Kidney epithelial cell (primary cell): ENCODE measurements around the gene PAN2. TPM values are rescaled to one million over a fixed set of nuclear protein-coding genes. Genes with fewer than 3 reads are reported as not detected.
A peak's percentile ranks its signal among the peaks of the same experiment; 100 is the strongest.
"Not testable (repeated sequence)": the region's sequence is repeated elsewhere in the genome, so short reads cannot be mapped to it uniquely, and the experiment has no call there.

Experiments used
- DNase-seq: peaks from one replicate; pipeline ENCODE4 v3.0.0-alpha.2; 2010; ENCODE audit warnings: low read depth
- H3K27me3 ChIP-seq: 2 replicates; pipeline ENCODE4 v1.6.0; 2011; ENCODE audit warnings: low read length; ENCODE audit not compliant: control insufficient read depth, insufficient read depth
- H3K36me3 ChIP-seq: 2 replicates; pipeline ENCODE4 v1.5.1; 2011; ENCODE audit warnings: low read length; ENCODE audit not compliant: control insufficient read depth, insufficient read depth
- H3K4me3 ChIP-seq: 2 replicates; pipeline ENCODE4 v1.5.1; 2011; ENCODE audit warnings: low read depth, mild to moderate bottlenecking, control low read depth, low read length
- CTCF ChIP-seq: IDR thresholded peaks from 2 replicates; pipeline ENCODE4 v1.5.1; 2011; ENCODE audit warnings: mild to moderate bottlenecking, moderate library complexity, low read length, control low read depth, inconsistent platforms; ENCODE audit not compliant: insufficient read depth, poor library complexity, severe bottlenecking
- total RNA-seq: library from RNA; depleted of rRNA; stranded (reverse); fragments of >200 nt; gene quantifications from 2 replicates; pipeline ENCODE4 v1.2.3, GENCODE V29; 2015

PAN2 gene
- total RNA-seq, 1 donor from 2014 or later = 21.6 TPM

- Histone ChIP-seq H3K4me3 (no peak overlapping the region), H3K36me3 (peaks cover 1% of the 10 kb centered on the region), H3K27me3 (no peaks in the 10 kb centered on the region)
- no peak for TF ChIP-seq CTCF
- DNase-seq = no peak
Measured at GRCh38 chr12:56274299-56274698, 59.5 kb downstream of the PAN2 start.

- not testable (repeated sequence) for H3K4me3 ChIP-seq, DNase-seq, H3K36me3 ChIP-seq, H3K27me3 ChIP-seq
Measured at GRCh38 chr12:56272468-56272867, 61.3 kb downstream of the PAN2 start.

- Histone ChIP-seq H3K36me3 (peaks cover 1% of the 10 kb centered on the region), H3K27me3 (no peaks in the 10 kb centered on the region), H3K4me3 (no peak overlapping the region)
- peak; percentile 55 for TF ChIP-seq CTCF
- no peak for DNase-seq
Measured at GRCh38 chr12:56271031-56271430, 62.8 kb downstream of the PAN2 start.

GRCh38 chr12:56267443-56268071 is 66.2 kb downstream of the PAN2 start:
- Histone ChIP-seq H3K27me3 (no peaks in the 10 kb centered on the region), H3K36me3 (no peaks in the 10 kb centered on the region), H3K4me3 (peak overlapping the region; percentile 67)
- DNase-seq = no peak
- no peak for TF ChIP-seq CTCF

GRCh38 chr12:56266693-56267442 is 66.9 kb downstream of the PAN2 start, which contains the start of gene COQ10A:
Gene COQ10A (plus strand): TSS chr12:56266942. CDS start chr12:56267119, 177 bp downstream.
- DNase-seq = peak; percentile 53
- Histone ChIP-seq H3K36me3 (no peaks in the 10 kb centered on the region), H3K27me3 (no peaks in the 10 kb centered on the region), H3K4me3 (peak within 1 kb of the TSS; percentile 67)
- TF ChIP-seq CTCF = peak; percentile 80

Other genes starting within 250 kb of the PAN2 start
- gene PA2G4, start 229.4 kb downstream of the PAN2 start, total RNA-seq = 149 and 179 TPM in 2 replicates
- 2,735 and 3,237 TPM in 2 replicates for gene RPL41, start 217.4 kb downstream of the PAN2 start, total RNA-seq
- 3.0 and 4.7 TPM in 2 replicates for gene ZC3H10, start 215.7 kb downstream of the PAN2 start, total RNA-seq
- gene ESYT1, start 205.7 kb downstream of the PAN2 start, total RNA-seq = 213 and 309 TPM in 2 replicates
- gene MYL6B, start 181.4 kb downstream of the PAN2 start, total RNA-seq = 95.2 and 107 TPM in 2 replicates
- gene MYL6, start 175.6 kb downstream of the PAN2 start, total RNA-seq = 1,283 and 1,365 TPM in 2 replicates
- 33.7 and 40.5 TPM in 2 replicates for gene SMARCC2, start 144.5 kb downstream of the PAN2 start, total RNA-seq
- 77.4 and 94.0 TPM in 2 replicates for gene RNF41, start 112.1 kb downstream of the PAN2 start, total RNA-seq
- 38.9 and 47.6 TPM in 2 replicates for gene NABP2, start 109.7 kb downstream of the PAN2 start, total RNA-seq
- gene SLC39A5, start 103.9 kb downstream of the PAN2 start, total RNA-seq = 0.08 TPM in 1 of 2 replicates, not detected in the other
- gene ANKRD52, start 75.6 kb downstream of the PAN2 start, total RNA-seq = 38.8 and 45.2 TPM in 2 replicates
- gene COQ10A, start 67.1 kb downstream of the PAN2 start, total RNA-seq = 13.7 and 14.6 TPM in 2 replicates
- 126 and 143 TPM in 2 replicates for gene CS, start 33.7 kb downstream of the PAN2 start, total RNA-seq
- 134 and 150 TPM in 2 replicates for gene CNPY2, start 18.0 kb downstream of the PAN2 start, total RNA-seq
- 30.9 and 33.6 TPM in 2 replicates for gene IL23A, start 4.9 kb upstream of the PAN2 start, total RNA-seq
- 125 and 133 TPM in 2 replicates for gene STAT2, start 26.1 kb upstream of the PAN2 start, total RNA-seq
- not detected in 2 replicates for gene APOF, start 28.9 kb upstream of the PAN2 start, total RNA-seq
- 10.3 and 15.5 TPM in 2 replicates for gene TIMELESS, start 115.4 kb upstream of the PAN2 start, total RNA-seq
- gene MIP, start 120.7 kb upstream of the PAN2 start, total RNA-seq = not detected in 2 replicates
- 1.0 and 1.1 TPM in 2 replicates for gene SPRYD4, start 134.6 kb upstream of the PAN2 start, total RNA-seq
- gene GLS2, start 154.2 kb upstream of the PAN2 start, total RNA-seq = 2.3 and 3.3 TPM in 2 replicates
- 37.2 and 42.4 TPM in 2 replicates for gene RBMS2, start 187.8 kb upstream of the PAN2 start, total RNA-seq